Measurements from ENCODE around the gene OR14K1.
"Not testable (repeated sequence)": the region's sequence is repeated elsewhere in the genome, so short reads cannot be mapped to it uniquely, and the experiment has no call there.

OR14K1 gene, protein sequence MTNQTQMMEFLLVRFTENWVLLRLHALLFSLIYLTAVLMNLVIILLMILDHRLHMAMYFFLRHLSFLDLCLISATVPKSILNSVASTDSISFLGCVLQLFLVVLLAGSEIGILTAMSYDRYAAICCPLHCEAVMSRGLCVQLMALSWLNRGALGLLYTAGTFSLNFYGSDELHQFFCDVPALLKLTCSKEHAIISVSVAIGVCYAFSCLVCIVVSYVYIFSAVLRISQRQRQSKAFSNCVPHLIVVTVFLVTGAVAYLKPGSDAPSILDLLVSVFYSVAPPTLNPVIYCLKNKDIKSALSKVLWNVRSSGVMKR

DNA sequence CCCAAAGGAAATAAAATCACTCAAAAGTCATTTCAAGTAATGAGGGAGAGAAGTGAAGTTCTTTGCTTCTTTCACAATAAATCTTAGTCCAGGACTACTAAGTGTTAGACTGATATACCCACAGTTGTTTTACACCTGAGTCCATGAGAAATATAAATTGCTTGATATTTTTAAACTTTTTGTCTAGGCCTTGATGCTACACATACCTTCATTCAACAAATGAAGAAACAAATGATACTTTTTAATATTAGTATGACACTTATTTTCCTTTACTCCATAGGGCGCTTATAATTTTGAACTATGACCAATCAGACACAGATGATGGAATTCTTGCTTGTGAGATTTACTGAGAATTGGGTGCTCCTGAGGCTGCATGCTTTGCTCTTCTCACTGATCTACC is at the start of gene OR14K1:
OR14K1 (plus strand) TSS at position 301 of the 400 bp plus-strand sequence; CDS start at position 301, 0 bp downstream.
- DNase-seq, result no peak

DNA sequence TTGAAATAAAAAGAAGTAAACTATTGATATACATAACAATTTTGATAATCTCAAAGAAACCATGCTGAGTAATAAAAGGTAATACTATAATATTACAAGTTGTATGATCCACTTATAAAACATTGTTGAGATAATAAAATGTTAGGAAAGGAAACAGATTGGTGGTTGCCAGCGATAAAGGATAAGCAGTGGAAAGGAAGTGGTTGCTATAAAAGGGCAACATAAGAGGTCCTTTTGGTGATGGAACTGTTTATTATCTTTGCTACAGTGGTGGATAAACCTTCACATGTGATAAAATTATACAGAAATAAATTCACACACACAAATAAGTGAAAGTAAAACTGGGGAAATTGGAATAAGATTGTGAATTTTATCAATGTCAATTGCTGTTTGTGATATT is 37.1 kb upstream of the OR14K1 start:
- peak; percentile 19 for DNase-seq

DNA sequence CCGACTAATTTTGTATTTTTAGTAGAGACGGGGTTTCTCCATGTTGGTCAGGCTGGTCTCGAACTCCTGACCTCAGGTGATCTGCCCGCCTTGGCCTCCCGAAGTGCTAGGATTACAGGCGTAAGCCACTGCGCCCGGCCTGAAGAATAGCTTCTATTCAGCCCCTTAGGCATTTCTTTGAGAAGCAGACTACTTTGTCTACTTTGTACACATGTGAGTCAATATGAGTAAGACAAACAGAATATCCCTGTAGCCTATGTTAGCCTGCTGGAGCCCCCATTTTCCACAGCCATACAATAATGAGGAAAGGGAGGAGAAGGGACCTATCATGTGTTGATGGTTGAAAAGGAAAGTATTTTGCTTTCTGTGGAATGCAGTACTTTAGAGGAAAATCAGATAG is 27.7 kb upstream of the OR14K1 start:
- DNase-seq, result not testable (repeated sequence)

DNA sequence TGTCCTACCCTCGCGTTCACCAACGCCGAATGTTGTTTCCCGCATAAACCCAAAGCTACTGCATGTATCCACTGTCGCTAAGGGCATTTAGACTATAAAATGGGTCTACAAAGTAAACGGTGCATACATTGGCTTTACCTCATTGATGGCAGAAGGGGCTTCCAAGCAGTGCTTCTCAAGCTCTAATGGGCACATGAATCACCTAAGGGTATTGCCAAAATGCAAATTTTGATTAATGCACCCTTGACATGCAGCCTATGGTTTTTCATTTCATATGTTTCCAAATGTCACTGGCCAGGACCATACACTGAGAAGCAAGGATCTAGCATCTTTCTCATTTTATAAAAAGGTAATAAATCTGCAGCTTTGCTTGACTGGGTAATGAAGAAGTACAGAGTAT is 24.7 kb upstream of the OR14K1 start:
- DNase-seq, result no peak

DNA sequence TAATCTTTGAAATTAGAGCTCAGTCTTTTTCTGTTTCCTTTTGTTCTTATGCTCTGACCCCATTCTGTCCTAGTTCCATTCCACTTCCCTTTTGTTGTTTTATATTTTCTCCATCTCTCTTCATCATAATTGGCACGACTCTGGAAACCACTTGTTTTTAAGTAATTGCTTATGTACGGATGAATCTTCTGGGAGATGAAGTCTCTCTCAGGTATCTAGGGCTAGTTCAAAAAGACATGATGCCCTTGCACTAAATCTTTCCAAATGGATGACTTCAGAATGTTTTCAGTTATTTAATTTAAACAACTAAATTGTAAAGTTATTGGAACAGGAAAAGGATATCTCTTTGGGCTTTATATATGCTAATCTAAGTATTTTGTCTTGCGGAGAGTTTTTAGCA is 21.9 kb upstream of the OR14K1 start, which contains the start of gene OR6F1:
OR6F1 (minus strand) TSS at position 101 of the 400 bp plus-strand sequence. CDS start 3,891 bp downstream, outside the sequence.
- no peak for DNase-seq

DNA sequence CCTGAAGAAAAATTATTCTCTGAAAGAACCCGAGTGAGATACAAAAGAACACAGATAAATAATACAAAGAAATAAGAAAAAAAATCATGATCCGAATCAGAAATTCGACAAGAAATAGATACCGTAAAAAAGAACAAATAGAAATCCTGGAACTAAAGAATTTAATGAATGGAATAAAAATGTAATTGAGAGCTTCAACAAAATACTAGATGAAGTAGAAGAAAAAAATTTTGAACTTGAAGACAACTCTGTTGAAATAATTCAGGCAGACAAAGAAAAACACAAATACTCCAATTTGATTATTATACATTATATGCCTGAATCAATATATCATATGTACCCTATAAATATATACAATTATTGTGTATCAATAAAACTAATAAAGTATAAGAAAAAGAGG is 17.2 kb upstream of the OR14K1 start:
- no peak for DNase-seq

DNA sequence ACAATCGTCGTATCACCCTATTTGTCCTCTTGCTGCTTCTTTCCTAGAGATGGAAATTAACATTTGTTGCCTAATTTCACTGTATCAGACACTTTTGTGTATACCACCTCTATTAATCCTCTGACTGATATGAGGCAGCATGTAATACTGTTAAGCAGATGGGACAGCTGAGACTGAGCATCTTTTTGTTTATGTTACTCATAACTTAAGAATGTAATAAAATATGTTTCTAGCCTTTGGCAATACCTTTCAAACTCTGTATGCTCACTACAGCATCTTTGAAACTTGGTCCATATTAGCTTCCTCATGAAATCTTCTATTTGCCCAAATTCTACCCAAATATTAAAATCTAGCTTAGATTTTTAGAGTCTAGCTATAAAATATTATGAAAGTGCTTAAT is 2.3 kb downstream of the OR14K1 start:
- no peak for DNase-seq

DNA sequence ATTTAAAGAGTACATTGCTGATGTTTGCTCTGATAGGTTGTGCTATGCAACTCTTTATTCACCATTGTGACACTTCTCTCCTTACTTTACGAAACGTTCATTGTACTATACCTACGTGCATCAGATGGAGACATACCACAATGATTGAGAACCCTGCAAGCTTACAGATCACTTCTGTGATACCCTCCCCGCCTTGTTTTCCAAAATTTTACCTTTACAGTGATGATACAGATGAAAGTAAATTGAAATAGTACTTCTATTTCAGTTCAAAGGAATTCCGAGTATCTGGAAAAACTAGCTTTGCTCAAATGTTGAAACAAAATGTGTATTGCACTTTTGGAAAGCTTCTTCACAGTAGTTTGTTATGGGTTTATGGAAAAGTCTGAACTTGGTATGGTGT is 3.3 kb downstream of the OR14K1 start:
- DNase-seq, result no peak

DNA sequence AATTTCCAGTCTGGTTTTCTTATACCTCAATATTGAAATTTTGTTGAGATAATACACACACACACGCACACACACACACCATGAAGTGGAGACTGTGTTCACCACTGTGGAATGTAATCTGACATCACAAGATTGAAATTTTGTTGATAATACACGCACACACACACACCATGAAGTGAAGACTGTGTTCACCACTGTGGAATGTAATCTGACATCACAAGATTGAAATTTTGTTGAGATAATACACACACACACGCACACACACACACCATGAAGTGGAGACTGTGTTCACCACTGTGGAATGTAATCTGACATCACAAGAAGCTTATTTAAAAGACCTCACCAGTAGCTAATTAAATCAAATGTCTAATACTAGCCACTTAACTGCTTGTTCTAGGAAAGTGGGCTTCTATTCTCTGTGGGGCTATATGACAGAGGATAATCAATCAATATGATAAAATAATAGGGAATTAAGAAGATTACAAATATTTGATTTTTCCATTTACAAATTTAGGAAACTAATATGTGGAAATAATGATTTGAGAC is 3.9 kb downstream of the OR14K1 start:
- not testable (repeated sequence) for DNase-seq

DNA sequence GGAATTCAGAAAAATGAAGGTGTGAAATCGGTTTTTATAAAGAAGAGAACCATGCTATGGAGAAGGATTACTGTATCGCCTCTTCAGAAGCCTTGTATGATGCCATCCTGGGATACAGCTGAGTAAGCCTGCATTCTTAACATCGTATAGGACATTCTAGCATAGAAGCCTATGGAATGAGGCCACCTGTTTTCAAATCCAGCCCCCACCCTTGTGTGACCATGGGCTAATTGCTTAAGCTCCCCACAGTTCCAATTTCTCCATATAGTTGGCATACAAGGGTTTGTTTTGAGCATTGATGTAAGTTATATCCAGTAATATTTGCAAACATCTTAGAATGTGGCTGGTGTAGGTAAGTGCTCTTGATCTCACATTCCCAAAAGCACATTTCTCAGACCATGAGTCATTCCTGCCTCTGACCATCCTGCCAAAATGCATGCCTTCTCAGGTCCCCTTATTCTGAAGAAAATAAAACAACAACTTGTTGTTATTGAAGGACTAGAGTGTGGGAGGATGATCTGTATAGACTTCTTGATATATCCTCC is 8.0 kb downstream of the OR14K1 start:
- no peak for DNase-seq

DNA sequence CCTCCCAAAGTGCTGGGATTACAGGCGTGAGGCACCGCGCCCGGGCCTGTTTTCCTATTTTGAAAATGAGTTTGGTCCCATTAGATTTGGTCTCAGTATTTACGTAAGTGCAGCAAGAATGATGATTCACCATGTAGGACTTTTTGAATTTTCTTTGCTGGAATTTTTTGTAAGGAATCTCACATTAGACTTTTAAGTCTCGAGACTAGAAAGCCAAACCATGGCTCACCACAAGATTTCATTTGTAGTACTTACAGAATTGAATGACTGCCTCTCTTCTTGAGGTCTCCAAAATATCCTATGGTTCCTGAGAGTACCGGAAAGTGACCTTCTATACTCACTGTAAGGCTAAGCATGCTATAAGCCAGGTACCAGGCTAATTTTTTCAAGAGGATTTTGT is 9.2 kb downstream of the OR14K1 start:
- no peak for DNase-seq

DNA sequence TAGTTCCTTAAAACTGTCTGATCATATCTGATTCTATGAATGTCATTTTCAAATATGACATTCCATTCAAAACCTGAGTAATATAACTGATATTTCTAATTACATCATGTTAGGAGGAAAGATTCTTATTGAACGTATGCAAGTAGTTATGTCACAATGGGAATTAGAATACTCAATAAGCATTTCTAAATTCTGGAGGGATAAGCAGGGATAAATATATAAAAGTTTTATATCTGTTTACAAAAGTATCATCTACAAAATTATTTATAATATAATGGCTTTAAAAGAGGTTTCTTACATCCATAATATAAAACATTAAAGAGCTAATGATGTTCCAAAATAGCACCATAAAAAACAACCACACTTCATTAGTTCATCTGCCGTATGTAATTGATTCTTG is 9.6 kb downstream of the OR14K1 start, which contains the start of gene OR14A2:
OR14A2 (minus strand) TSS at position 101 of the 400 bp plus-strand sequence.
- no peak for DNase-seq

DNA sequence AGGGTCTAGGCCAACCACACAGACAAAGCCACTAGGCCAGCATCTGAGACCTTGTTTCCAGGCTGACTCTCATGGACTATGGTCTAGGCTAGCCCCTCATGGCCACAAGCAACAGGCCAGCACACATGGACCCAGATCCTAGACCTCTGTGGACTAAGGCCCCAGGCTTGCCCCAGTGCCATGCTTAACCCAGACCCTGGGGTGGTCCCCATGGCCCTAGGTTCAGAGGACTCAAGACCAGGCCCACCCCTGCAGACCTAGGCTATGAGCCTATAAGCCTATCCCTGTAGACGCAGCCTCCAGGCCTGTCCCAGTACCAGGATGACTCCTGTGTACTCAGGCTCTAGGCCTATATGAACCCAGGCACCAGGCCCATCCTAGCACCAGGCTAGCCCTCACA is 11.5 kb downstream of the OR14K1 start:
- no peak for DNase-seq

DNA sequence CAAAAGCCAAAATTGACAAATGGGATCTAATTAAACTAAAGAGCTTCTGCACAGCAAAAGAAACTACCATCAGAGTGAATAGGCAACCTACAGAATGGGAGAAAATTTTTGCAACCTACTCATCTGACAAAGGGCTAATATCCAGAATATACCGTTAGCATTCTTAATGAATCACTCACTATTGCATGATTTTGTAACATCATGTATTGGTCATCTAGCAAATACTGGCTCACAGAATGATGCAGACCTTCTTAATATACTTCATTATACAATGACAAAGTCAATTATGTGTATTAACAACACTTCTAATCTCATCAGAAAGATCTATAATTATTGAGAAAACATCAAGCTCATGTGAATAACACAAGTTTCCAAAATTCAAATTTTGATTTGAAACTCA is 15.9 kb downstream of the OR14K1 start:
- DNase-seq, result not testable (repeated sequence)

DNA sequence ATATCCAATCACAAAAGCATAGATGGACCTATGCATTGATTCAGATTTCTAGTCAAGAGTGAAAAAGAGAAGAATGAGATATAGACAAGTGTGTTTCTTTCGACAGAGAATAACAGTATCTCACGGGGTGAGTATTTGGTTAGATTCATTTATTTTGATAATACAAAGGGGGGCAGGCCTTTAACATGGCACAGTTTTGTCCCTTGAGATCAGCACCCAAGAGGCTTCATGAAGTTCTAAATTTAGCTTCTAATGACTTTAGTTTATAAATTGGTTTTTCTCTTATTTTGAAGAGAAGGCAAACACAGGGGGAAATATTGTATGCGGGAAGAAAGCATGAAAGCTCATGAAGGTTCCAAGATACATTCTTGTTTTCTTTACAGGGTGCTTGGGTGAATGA is 22.0 kb downstream of the OR14K1 start, which contains the start of gene OR1C1:
OR1C1 (minus strand) TSS at position 101 of the 400 bp plus-strand sequence. CDS start 2,150 bp downstream, outside the sequence.
- DNase-seq, result no peak

DNA sequence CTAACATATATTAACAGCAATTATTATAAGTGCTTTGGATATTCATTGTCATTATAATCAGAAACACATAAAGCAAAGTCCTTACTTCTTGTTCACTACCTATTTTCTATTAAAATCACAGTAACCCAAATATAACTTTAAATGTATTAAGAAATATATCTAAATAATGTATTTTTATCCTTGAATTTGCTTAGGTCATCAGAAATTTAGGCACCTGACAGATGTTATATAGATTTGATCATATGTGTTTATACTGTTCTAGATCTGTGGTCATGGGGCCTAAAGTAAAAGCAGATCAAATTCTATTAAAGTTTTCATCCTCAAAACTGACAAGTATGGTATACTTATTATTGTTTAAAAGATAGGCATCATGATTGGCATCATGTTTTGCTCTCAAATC is 31.2 kb downstream of the OR14K1 start:
- no peak for DNase-seq

All from hematopoietic multipotent progenitor cell treated with erythropoietin and hydrocortisone succinate and interleukin-3 and kit ligand, for 6 days (in vitro differentiated cells).